Stimulated activated CD4-positive, alpha-beta T cell treated with anti-CD3 and anti-CD28 coated beads, TNF-alpha, amount 100 ng/mL, for 4 hours (primary cell): ENCODE data around the gene TMEM273.

Experiments used
- DNase-seq, 3 experiments: peaks; one replicate each; pipeline ENCODE4 v3.0.0-alpha.2; 2020; ENCODE audit warnings: low read depth in 3 of 3

The TMEM273 gene

GRCh38 chr10:49164559-49165188 is 23.5 kb downstream of the TMEM273 start:
- no peak for DNase-seq

- DNase-seq, result no peak
These were observed 24.4 kb downstream of the TMEM273 start for GRCh38 chr10:49163741-49164140.

DNA sequence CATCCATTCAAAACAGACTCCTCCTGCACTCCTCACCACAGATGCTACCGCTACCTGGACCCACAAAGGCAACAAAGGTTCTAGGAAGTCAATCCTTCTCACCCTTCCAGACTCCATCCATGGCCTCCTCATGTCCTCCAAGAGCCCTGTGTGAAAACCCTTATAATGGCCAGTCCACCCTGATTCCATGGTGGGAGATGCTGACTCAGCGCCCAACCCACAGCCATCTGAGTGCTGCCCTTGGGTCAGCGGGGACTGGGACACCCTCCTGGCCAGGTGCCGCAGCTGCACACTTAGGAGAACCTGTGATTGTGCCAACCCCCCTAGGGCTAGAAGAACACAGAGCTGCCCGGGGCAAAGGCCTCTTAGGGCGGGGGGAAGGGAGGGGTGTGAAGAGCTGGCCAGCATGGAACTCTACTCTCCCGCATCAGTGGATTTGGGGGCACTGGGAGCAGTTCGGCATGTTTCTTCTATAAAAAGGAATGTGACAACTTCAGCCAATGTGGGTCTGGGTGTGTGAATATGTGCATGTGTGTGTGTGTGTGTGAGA is 25.4 kb downstream of the TMEM273 start:
- DNase-seq, result no peak

DNA sequence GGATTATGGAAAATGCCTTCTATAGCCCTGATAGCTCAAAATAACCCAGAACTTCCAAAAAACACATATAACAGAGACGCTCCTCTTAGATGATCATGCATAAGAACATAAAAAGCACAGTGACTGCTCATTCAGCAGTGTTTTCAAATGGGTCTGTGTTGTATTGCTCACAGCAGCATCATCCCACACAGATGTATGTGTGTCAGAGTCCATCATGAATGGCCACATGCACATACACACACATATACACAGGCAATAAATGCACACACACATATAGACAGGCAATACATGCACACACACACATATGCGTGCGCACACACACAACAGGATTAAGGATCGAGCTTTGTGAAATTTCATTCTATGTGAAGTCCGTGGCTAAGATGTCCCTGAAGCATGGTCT is 26.1 kb downstream of the TMEM273 start:
- DNase-seq, result no peak

- no peak for DNase-seq
These were observed 26.7 kb downstream of the TMEM273 start for GRCh38 chr10:49161411-49161997.

GRCh38 chr10:49160814-49161213 is 27.4 kb downstream of the TMEM273 start:
- DNase-seq, result no peak

DNA sequence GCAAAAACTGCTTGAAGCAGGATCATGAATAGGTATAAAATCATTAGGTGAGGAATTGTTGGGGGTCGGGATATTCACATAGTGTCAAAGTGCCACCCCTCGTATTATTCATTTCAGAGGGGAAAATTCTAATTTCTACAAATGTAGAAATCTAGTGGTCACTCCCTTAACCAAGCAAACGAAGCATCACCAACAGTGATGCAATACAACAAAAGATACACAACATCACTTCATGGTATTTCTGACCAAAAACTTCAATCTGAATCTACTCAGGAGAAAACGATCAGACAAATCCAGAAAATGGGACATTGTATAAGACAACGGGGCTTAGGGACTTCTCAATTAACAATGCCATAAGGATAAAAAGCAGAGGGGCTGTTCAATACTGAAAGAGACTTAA is 28.1 kb downstream of the TMEM273 start:
- no peak for DNase-seq

- DNase-seq, result no peak
These were observed 29.3 kb downstream of the TMEM273 start for GRCh38 chr10:49158915-49159314.

GRCh38 chr10:49158404-49158803 is 29.8 kb downstream of the TMEM273 start:
- DNase-seq, result no peak

DNA sequence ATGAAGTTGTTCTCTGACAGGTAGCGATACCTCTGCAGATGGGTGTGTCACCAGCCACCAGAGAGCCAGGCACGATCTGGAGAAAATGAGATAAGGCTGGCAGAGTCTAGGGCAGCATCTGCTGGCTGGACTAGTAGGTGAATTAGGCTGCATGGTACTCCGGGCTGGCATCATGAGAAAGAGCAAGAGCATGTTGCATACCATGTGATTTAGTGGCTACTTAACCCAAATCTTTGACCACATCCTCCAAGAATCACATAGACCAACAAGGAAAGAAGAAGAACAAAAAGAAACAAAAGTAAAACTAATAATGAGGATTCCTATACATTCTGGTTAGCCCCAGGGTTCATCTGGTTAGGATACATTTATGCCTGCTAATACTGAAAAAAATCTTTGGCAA is 31.0 kb downstream of the TMEM273 start:
- no peak for DNase-seq

GRCh38 chr10:49154641-49155040 is 33.5 kb downstream of the TMEM273 start:
- no peak for DNase-seq

GRCh38 chr10:49153971-49154370 is 34.2 kb downstream of the TMEM273 start:
- no peak for DNase-seq

DNA sequence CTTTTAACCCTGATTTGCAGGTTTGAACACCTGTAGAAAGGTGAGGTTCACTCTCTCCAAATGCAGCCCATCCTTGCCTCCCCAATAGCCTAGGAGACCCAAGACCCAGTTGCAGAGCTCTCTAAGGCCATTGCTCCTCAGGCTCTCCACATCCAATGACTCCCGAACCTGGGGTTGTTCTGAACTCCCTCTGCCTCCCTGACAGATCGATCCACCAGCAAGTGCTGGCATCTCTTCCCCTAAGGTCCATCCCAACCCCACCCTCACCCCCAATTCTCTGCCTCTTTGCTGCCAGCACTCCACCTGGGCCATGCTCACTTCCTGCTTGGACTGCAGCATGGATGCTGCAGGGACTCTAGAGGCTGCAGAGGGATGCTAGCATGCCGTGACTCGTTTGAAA is 35.1 kb downstream of the TMEM273 start:
- no peak for DNase-seq

DNA sequence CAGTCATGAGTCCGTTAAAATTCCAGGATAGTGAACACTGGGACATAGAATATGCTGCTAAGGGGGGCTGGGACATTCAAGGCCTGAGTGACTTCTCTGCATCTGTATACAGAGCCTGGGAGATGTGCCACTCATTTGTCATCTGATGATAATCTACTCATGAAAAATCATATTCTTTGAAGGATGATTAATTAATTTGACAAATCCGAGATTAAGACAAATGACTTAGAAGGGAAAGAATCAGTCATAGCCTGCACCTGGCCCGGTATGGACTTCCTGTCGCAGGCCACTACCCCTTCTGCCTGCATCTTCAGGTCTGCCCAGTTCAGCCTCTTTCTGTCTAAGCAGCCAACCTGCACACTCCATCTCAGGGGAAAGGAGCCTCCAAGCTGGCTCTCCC is 35.5 kb downstream of the TMEM273 start:
- DNase-seq, result no peak

GRCh38 chr10:49152037-49152436 is 36.2 kb downstream of the TMEM273 start:
- DNase-seq, result no peak

DNA sequence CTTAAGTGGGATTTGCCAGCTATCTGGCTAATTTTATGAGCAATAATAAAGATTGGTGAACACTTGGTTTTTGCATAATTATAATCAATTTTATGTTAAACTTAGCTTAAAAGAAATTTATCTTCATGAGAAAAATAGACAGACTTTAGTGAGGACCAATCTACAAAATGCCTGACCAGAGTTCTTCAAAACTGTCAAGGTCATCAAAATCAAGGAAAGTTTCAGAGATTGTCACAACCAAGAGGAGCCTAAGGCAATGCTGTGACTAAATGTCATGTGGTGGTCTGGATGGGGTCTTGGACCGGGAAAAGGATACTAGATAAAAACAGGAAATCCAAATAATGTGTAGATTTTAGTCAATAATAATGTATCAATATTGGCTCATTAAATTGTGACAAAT is 36.7 kb downstream of the TMEM273 start:
- DNase-seq, result no peak

DNA sequence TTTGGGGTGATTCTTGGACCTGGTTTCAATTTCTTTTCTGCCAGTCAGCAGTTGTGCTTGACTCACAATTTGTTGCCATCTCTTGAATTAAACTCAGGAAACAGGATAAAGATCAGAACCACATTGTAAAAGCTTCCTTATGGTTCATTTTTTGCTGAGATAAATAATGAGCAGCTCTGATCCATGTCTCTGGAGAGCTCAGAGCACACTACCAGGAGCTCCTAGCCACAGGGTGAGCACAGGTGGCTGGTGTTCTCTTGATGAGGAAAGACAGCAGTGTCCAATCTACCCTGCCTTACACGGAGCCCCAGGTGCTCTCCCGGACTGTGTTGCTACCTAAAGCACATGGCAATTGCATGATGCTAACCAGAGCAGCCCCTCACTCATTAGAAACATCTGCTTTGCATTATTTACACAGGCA is 37.2 kb downstream of the TMEM273 start:
- no peak for DNase-seq

DNA sequence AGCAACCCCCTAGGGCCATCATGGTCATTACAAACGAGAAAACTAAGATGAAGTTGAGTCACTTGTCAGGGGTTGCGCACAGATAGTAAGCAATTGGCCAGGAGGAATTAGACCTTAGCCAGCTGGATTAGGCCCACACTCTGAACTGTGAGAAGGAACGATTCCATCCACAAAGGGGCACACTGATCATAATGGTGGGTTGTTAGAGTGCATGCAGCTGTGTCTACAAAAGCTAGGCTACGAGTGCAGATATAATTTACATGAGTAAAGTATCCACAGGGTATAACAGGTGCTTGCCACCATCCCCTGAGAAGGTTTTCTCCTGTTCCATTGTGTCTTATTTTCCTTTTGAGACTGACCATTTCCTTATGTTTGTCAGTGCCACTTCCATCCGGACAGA is 37.8 kb downstream of the TMEM273 start:
- no peak for DNase-seq

DNA sequence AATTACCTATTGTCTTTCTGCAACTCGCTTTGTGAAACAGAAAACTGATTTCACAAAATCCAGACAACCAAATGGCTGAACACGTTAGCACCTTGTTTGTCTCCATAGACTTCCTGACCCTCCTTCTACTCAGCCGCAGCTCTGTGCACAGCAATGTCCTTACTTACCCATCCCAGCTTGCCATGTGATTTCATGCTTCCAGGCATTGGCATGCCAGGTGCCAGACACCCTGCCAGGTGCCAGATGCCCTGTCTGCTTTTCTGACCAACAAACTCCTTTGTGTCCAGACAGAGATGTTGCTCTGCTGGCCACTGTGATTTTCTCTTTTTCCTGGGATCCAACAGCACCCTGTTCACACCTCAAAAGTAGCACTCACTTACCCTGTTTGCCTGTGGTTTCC is 38.3 kb downstream of the TMEM273 start:
- DNase-seq, result no peak

DNA sequence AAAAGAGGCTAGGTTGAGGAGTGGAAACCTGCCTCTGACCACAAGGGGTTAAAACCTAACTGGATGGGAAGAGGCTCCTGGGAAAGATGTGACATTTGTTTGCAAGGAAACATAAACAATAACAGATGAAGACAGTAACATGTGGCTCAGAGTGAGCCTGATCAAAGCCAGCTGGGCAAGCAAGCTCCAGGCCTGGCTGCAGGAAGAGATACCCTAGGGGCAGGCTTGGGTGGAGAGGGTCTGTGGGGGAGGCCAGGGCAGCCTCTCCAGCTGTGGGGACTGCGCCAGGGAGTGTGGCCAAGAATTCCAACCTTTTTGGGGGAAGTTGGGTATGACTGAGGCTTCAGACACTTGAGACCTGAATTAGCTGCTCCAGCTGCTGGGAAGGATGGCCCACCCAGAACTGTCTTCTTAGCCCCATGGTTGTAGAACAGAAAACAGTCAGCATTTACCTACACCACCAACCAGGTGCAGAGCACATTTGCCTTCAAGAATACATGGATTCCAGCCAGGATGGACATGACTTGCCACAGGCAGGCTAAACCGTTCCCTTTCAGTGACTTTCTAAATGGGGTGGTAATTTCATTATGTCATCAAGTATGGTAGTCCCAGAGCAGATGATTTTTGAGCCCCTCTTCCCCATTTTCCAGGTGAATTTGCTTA is 44.0 kb downstream of the TMEM273 start:
- no peak for DNase-seq

GRCh38 chr10:49143249-49143648 is 44.9 kb downstream of the TMEM273 start:
- DNase-seq, result no peak

- no peak for DNase-seq
These were observed 46.5 kb downstream of the TMEM273 start for GRCh38 chr10:49141541-49142332.
